Mesenteric fat pad (tissue), 1 donor: ENCODE results near the gene ZNF407. TPM values are rescaled to one million over a fixed set of nuclear protein-coding genes. Genes with fewer than 3 reads are reported as not detected.
A peak's percentile ranks its signal among the peaks of the same experiment; 100 is the strongest.

Experiments
- DNase-seq: peaks from one replicate; pipeline ENCODE4 v3.0.0-alpha.2; 2020; ENCODE audit warnings: low spot score
- total RNA-seq: library from RNA; stranded (reverse); fragmentation: NEBNext Ultra II Directional; extraction: Animal tissue kit (Norgen Biotek cat#: 25700); gene quantifications from one replicate; pipeline ENCODE4 v1.2.1, GENCODE V29; 2021
- donor health status: DM: yes; HTN: yes; CAD: no.

The ZNF407 gene
- total RNA-seq, 1 donor from 2014 or later, result 14.4 TPM

DNA sequence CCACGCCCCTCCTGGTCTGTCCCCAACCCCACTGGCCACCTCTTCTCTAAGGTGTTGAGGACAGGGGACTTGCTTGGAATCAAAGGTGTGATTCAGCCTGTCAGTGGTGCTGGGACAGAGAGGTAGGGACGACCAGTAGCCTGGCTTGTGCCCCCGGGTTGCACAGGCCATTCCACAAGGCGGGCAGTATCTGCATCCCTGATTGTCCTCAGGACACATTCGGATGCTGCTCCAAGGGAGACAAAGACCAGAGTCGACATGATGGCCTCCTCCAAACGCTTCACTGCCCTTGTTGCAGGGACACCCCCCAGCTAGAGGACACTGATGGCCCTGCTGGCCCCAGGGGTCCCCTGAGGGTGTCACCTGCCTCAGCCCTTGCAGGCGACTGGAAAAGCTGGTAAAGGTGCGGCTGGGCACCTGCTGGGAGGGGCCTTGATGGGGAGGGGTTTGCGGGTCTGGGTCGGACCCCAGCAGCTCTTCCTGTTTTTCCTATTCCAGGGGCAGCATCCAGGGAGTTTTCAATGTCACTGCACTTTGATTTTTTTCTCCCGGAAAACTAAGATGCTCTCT is 513.3 kb downstream of the ZNF407 start:
- peak; percentile 67 for DNase-seq

DNA sequence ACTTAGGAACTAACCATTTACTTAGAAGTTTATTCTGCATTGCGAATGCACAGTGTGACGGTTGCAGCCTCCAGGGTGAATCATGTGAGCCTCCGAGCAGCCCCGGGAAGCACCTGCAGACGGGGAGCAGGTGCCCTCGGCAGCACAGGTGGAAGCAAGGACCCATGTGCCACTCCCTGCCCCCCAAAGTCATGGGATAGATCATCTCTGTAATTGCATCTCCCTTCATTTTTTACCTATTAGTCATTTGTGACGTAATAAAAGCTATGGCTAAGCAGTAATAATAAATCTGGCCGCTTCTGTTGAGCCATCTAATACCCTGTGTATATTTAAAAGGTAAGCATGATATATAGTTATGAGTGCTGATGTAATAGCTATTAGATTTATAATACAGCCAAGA is 514.1 kb downstream of the ZNF407 start:
- DNase-seq, result peak; percentile 28

DNA sequence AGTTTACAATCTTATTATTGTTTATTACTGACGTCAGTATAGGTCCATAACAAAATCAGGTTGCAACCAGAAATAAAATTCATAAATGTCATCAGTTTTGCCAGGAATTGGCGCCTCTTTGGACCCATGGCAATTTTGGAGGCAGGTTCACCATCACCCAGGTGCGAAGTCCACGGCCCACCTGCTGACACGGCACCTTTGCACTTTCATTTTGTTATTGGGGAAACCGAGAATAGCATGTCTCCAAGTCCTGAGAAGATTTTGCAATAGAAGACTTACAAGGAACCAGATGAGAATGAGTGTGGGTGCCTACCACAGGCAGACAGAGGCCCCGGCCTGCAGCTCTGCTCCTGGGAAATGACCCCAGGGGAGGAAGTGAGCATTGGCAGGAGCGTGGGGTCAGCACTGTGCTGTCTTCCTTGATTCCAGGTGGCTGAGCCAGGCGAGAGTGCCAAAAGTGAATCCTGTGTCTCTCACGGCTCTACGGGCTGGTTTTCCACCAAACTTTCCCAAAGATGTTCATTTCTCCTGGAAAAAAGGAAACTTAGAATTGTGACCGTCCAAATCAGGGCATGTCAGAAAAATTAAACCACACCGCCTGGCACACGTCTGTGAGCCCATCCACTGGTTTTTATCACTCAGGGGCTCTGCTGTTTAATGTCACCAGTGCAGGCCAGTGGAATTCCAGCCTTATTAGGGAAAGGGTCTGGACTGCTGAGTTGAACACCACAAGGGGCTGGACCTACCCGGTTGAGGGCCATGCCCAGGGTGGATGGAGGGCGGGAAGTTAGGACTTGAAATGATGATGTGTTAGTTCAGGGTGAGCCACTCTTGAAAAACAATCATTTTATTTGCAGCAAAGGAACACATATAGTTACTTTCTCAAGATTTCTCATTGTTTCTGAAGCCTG is 514.8 kb downstream of the ZNF407 start:
- peak; percentile 51 for DNase-seq

DNA sequence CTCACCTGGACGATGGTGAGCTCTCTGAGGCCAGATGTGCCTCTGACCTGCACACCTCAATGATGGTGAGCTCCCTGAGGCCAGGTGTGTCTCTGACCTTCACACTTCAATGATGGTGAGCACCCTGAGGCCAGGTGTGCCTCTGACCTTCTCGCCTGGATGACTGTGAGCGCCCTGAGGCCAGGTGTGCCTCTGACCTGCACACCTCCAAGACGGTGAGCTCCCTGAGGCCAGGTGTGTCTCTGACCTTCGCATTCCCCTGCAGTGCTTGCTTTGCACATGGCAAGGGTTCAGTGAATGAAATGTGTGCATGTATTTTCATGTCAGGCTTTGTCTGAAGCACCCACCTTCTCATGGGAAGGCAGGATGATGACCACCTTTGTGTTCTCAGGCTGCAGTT is 515.8 kb downstream of the ZNF407 start:
- DNase-seq, result peak; percentile 49

DNA sequence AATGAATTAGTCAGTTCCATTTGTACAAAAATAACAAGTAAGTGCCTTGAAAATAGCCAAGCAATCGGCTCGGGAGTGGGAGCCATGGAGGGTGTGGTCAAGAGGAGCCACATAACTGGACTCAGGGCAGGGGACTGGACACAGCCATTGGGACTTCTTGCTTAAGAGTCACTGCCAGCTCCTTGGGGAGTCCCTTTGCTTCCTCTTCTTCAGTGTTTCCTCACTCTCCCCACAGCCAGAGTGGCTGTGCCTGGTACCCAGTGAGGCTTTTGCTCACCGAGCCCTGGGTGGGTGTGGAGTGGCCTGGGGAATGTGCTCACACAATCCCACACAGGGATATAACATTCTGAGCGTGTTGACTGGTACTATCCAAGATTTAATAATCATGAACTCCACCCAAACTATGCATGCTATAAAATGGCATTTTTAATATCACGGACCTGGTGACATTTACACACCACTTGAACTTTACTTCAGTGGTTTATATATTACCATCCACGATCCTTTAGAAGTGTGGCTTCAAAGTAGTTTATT is 516.6 kb downstream of the ZNF407 start:
- peak; percentile 77 for DNase-seq

Other genes starting within 250 kb of the ZNF407 start
- not detected for gene DIPK1C, start 140.6 kb upstream of the ZNF407 start, total RNA-seq
- 164 TPM for gene CNDP2, start 101.5 kb upstream of the ZNF407 start, total RNA-seq
- not detected for gene CNDP1, start 63.4 kb upstream of the ZNF407 start, total RNA-seq